Measurements from ENCODE around the gene PPFIBP1. TPM values are rescaled to one million over a fixed set of nuclear protein-coding genes. Genes with fewer than 3 reads are reported as not detected.

Gene PPFIBP1
- total and polyA plus RNA-seq, 9 of the 15 experiments (the other 6 are each of a cell fraction or from before 2014, with no cell fraction given), result 0.46 to 3.5 (median 1.8) TPM

GRCh38 chr12:27703720-27704452 is 179.9 kb downstream of the PPFIBP1 start (continued):
- TF ChIP-seq NKRF (IDR thresholded peaks at IDR 0.05; ENCODE audit: borderline replicate concordance), result no peak
- no peak for TF ChIP-seq RNF2 (IDR thresholded peaks at IDR 0.05)
- no peak for TF ChIP-seq ZNF77 (CRISPR knock-in tag; IDR thresholded peaks at IDR 0.05)
- peak; percentile 71 for TF ChIP-seq MYBL2 (IDR thresholded peaks at IDR 0.05; ENCODE audit: low read depth)
- no peak for TF ChIP-seq MYBL2 (CRISPR knock-in tag; IDR thresholded peaks at IDR 0.05; ENCODE audit: borderline replicate concordance)
- TF ChIP-seq, protein P1, sequence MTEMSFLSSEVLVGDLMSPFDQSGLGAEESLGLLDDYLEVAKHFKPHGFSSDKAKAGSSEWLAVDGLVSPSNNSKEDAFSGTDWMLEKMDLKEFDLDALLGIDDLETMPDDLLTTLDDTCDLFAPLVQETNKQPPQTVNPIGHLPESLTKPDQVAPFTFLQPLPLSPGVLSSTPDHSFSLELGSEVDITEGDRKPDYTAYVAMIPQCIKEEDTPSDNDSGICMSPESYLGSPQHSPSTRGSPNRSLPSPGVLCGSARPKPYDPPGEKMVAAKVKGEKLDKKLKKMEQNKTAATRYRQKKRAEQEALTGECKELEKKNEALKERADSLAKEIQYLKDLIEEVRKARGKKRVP (CRISPR knock-in tag; IDR thresholded peaks at IDR 0.05), result peak; percentile 95
- no peak for TF ChIP-seq NR2F6 (CRISPR knock-in tag; IDR thresholded peaks at IDR 0.05)
- TF ChIP-seq MTA2 (IDR thresholded peaks at IDR 0.05; ENCODE audit: low read depth), result no peak
- no peak for TF ChIP-seq KLF6 (CRISPR knock-in tag; IDR thresholded peaks at IDR 0.05; ENCODE audit: borderline replicate concordance)
- no peak for TF ChIP-seq CHD7 (IDR thresholded peaks at IDR 0.05; ENCODE audit: low read depth, low read length)
- no peak for TF ChIP-seq ZNF699 (CRISPR knock-in tag; IDR thresholded peaks at IDR 0.05; ENCODE audit: insufficient replicate concordance)
- TF ChIP-seq NFATC3 (IDR thresholded peaks at IDR 0.05), result no peak

All from K562 (cell line).